Loucy (cell line): ENCODE data around the gene LDHB.

Experiments used
- H2AFZ ChIP-seq: fragments of 200-600 bp; sonication (generic); 2 replicates; pipeline ENCODE4 v1.6.0; 2016; ENCODE audit warnings: antibody characterized with exemption, mild to moderate bottlenecking, low read length, moderate library complexity
- H3F3A ChIP-seq: fragments of 200-600 bp; 2 replicates; pipeline ENCODE4 v1.6.0; 2016; ENCODE audit warnings: antibody characterized with exemption, low read depth, mild to moderate bottlenecking
- H3K27me3 ChIP-seq: fragments of 200-600 bp; sonication (generic); 2 replicates; pipeline ENCODE4 v1.6.1; 2014; ENCODE audit warnings: low read length, mild to moderate bottlenecking; ENCODE audit not compliant: insufficient read depth, poor library complexity, severe bottlenecking
- H3K36me3 ChIP-seq: fragments of 200-600 bp; sonication (generic); 2 replicates; pipeline ENCODE4 v1.6.1; 2016; ENCODE audit warnings: low read length; ENCODE audit not compliant: insufficient read depth
- H3K4me1 ChIP-seq: fragments of 200-600 bp; sonication (generic); 2 replicates; pipeline ENCODE4 v1.5.1; 2014; ENCODE audit warnings: low read length, mild to moderate bottlenecking; ENCODE audit not compliant: insufficient read depth, poor library complexity, severe bottlenecking
- H3K4me2 ChIP-seq: fragments of 200-600 bp; sonication (generic); 2 replicates; pipeline ENCODE4 v1.6.0; 2014; ENCODE audit warnings: antibody characterized with exemption, low read length, low read depth, mild to moderate bottlenecking; ENCODE audit not compliant: poor library complexity, severe bottlenecking
- H3K4me3 ChIP-seq: fragments of 200-600 bp; sonication (generic); 2 replicates; pipeline ENCODE4 v1.5.1; 2014; ENCODE audit warnings: low read length, mild to moderate bottlenecking, mixed read lengths; ENCODE audit not compliant: poor library complexity, severe bottlenecking
- H3K79me2 ChIP-seq: fragments of 200-600 bp; sonication (generic); 2 replicates; pipeline ENCODE4 v1.6.1; 2014; ENCODE audit warnings: low read length; ENCODE audit not compliant: insufficient read depth
- H3K9ac ChIP-seq: fragments of 200-600 bp; sonication (generic); 2 replicates; pipeline ENCODE4 v1.6.0; 2014; ENCODE audit warnings: mild to moderate bottlenecking, low read depth, low read length, moderate library complexity; ENCODE audit not compliant: poor library complexity, severe bottlenecking
- H3K9me2 ChIP-seq: fragments of 200-600 bp; sonication (generic); replicated peaks from 2 replicates; pipeline ENCODE4 v1.6.1; 2016; ENCODE audit warnings: low read depth, low read length, mixed read lengths
- H3K9me3 ChIP-seq: fragments of 200-600 bp; sonication (generic); 2 replicates; pipeline ENCODE4 v1.6.1; 2014; ENCODE audit warnings: mild to moderate bottlenecking, antibody characterized with exemption, low read length, low read depth; ENCODE audit not compliant: insufficient read depth
- H4K20me1 ChIP-seq: fragments of 200-600 bp; sonication (generic); 2 replicates; pipeline ENCODE4 v1.6.0; 2014; ENCODE audit warnings: antibody characterized with exemption, low read length, mild to moderate bottlenecking; ENCODE audit not compliant: insufficient read depth, poor library complexity, severe bottlenecking
- EZH2phosphoT487 ChIP-seq: fragments of 200-600 bp; IDR thresholded peaks from 2 replicates; pipeline ENCODE4 v1.6.1; 2018; ENCODE audit warnings: antibody characterized with exemption, mild to moderate bottlenecking, moderate library complexity, borderline replicate concordance
- TF ChIP-seq, protein P1 (sequence below): fragments of 200-600 bp; sonication (generic); conservative IDR thresholded peaks from 2 replicates; pipeline ENCODE4 v1.5.1; 2014; ENCODE audit warnings: mild to moderate bottlenecking, antibody characterized with exemption, low read length

Gene LDHB

DNA sequence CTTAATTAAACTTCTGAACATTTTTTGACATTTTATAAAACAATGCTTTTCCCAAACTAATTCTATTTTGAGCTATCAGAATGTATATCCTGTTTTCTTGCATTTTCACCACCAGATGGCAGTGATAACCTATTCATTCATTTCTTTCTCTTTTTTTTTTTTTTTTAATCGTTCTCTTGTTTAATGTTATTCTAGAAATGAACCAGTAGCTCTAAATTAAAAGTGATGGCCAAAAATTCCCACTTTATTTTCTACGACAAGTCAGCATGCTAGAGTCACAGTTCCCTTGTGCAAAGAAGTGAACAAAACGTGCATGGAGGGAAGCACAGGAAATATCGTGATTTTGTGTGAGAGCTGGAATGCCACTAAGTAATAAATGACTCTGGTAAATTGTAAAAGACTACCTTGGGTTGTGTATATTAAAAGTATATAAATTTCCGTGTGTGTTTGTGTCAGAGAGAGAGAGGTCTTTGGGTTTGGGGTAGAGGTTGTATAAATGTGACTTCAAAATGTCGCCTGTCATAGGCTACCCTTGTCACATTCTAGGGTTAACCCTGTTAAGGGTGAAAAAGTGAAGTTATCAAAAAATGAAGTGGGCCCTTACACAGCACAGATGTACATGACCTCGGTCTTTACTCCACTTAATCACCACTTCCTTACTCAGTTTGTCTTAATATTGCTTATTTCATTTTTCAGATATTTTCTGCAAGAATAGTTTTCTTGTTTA is 40.4 kb upstream of the LDHB start:
- no peaks in the 10 kb centered on the region for H3K36me3 ChIP-seq
- H3K79me2 ChIP-seq, result no peaks in the 10 kb centered on the region
- no peaks in the 10 kb centered on the region for H3K9me2 ChIP-seq
- peak overlapping the region; percentile 11; the same call in 1 of the 2 replicates for H2AFZ ChIP-seq
- H3K27me3 ChIP-seq, result no peaks in the 10 kb centered on the region
- H3F3A ChIP-seq, result no peaks in the 10 kb centered on the region
- no peaks in the 10 kb centered on the region for H3K4me1 ChIP-seq
- no peak overlapping the region for H3K9ac ChIP-seq
- no peak for TF ChIP-seq EZH2phosphoT487
- TF ChIP-seq, protein P1, sequence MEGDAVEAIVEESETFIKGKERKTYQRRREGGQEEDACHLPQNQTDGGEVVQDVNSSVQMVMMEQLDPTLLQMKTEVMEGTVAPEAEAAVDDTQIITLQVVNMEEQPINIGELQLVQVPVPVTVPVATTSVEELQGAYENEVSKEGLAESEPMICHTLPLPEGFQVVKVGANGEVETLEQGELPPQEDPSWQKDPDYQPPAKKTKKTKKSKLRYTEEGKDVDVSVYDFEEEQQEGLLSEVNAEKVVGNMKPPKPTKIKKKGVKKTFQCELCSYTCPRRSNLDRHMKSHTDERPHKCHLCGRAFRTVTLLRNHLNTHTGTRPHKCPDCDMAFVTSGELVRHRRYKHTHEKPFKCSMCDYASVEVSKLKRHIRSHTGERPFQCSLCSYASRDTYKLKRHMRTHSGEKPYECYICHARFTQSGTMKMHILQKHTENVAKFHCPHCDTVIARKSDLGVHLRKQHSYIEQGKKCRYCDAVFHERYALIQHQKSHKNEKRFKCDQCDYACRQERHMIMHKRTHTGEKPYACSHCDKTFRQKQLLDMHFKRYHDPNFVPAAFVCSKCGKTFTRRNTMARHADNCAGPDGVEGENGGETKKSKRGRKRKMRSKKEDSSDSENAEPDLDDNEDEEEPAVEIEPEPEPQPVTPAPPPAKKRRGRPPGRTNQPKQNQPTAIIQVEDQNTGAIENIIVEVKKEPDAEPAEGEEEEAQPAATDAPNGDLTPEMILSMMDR, result peak; percentile 86
- H3K9me3 ChIP-seq, result no peaks in the 10 kb centered on the region
- H3K4me3 ChIP-seq, result peak overlapping the region; percentile 42
- no peaks in the 10 kb centered on the region for H4K20me1 ChIP-seq
- peak overlapping the region; percentile 55 for H3K4me2 ChIP-seq

DNA sequence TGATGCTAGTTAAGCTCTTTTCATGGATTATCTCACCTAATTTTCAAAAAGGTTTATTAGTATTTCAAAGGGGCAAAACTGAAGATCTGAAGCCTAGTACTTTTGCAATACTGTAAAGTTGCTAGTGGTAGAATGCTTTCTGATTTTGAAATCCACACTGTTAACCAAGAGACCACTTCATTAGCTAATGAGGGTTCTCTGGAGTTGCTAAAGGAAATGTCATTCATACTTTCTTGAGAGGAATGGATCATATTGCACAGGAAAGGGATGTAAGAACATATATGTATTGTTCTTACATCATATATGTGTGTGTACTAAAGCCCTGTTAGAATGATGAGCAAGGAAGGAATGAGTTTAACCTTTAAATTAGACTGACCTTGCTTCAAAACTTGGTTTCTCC is 39.0 kb upstream of the LDHB start:
- no peaks in the 10 kb centered on the region for H3F3A ChIP-seq
- no peaks in the 10 kb centered on the region for H3K79me2 ChIP-seq
- no peak overlapping the region for H3K4me2 ChIP-seq
- H3K4me3 ChIP-seq, result no peak overlapping the region
- H3K4me1 ChIP-seq, result no peaks in the 10 kb centered on the region
- no peaks in the 10 kb centered on the region for H3K36me3 ChIP-seq
- H4K20me1 ChIP-seq, result no peaks in the 10 kb centered on the region
- no peak overlapping the region for H3K9ac ChIP-seq
- TF ChIP-seq, protein P1, result no peak
- TF ChIP-seq EZH2phosphoT487, result no peak
- H3K27me3 ChIP-seq, result no peaks in the 10 kb centered on the region
- H3K9me2 ChIP-seq, result no peaks in the 10 kb centered on the region
- no peak overlapping the region for H2AFZ ChIP-seq
- no peaks in the 10 kb centered on the region for H3K9me3 ChIP-seq

DNA sequence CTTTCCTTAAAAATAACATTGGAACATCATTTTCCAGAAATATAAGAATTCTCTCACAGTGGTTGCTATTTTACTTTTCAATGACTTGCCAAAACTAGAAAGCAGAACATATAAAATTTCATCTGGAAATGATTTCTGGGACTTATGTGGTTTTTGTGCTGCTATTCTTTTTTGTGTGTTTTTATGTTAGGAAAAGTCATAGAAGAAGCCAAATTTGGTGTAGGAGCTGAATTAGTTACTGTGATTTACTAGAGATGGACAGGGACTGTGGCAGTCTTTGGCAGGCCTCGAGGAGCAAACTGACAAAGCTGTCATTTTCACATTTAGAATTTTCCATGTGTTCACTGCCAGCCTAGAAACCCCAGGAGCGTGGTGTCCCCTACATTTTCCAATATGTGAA is 38.3 kb upstream of the LDHB start:
- Histone ChIP-seq H3K9me2 (no peaks in the 10 kb centered on the region), H3K36me3 (no peaks in the 10 kb centered on the region), H3K4me3 (no peak overlapping the region), H3K4me2 (no peak overlapping the region), H2AFZ (no peak overlapping the region), H3K4me1 (no peaks in the 10 kb centered on the region), H3K9me3 (no peaks in the 10 kb centered on the region), H3K9ac (no peak overlapping the region), H3K79me2 (no peaks in the 10 kb centered on the region), H4K20me1 (no peaks in the 10 kb centered on the region), H3K27me3 (no peaks in the 10 kb centered on the region), H3F3A (no peaks in the 10 kb centered on the region)
- TF ChIP-seq, protein P1, result no peak
- TF ChIP-seq EZH2phosphoT487, result no peak
